GM19035 (cell line): Measurements from ENCODE around the gene DENND1A.

Experiments used
- ATAC-seq: cut with Tn5 transposase; IDR thresholded peaks from one replicate; pipeline ENCODE4 v1.9.1; 2021; ENCODE audit not compliant: unreplicated experiment

Gene DENND1A

GRCh38 chr9:123421186-123421585 is 508.7 kb downstream of the DENND1A start:
- ATAC-seq, result no peak

- ATAC-seq, result no peak
Observed at GRCh38 chr9:123420592-123421111, 509.3 kb downstream of the DENND1A start.

- ATAC-seq, result no peak
Observed at GRCh38 chr9:123419721-123420591, 510.0 kb downstream of the DENND1A start.

GRCh38 chr9:123419091-123419490 is 510.8 kb downstream of the DENND1A start:
- ATAC-seq, result no peak

GRCh38 chr9:123418506-123418905 is 511.4 kb downstream of the DENND1A start:
- ATAC-seq, result no peak

- no peak for ATAC-seq
Observed at GRCh38 chr9:123418052-123418430, 511.9 kb downstream of the DENND1A start.

- no peak for ATAC-seq
Observed at GRCh38 chr9:123417289-123418051, 512.5 kb downstream of the DENND1A start.

- ATAC-seq, result no peak
Observed at GRCh38 chr9:123416176-123416575, 513.8 kb downstream of the DENND1A start.

GRCh38 chr9:123414936-123415930 is 514.7 kb downstream of the DENND1A start:
- no peak for ATAC-seq

- ATAC-seq, result no peak
Observed at GRCh38 chr9:123414204-123414603, 515.7 kb downstream of the DENND1A start.

GRCh38 chr9:123412171-123412820 is 517.6 kb downstream of the DENND1A start:
- ATAC-seq, result no peak

- ATAC-seq, result no peak
Observed at GRCh38 chr9:123411636-123412035, 518.3 kb downstream of the DENND1A start.

GRCh38 chr9:123411191-123411590 is 518.7 kb downstream of the DENND1A start:
- ATAC-seq, result no peak

GRCh38 chr9:123410281-123410910 is 519.5 kb downstream of the DENND1A start:
- no peak for ATAC-seq

- ATAC-seq, result no peak
Observed at GRCh38 chr9:123408313-123409262, 521.3 kb downstream of the DENND1A start.

- no peak for ATAC-seq
Observed at GRCh38 chr9:123407217-123407851, 522.6 kb downstream of the DENND1A start.

- ATAC-seq, result no peak
Observed at GRCh38 chr9:123406691-123407216, 523.2 kb downstream of the DENND1A start.

- ATAC-seq, result no peak
Observed at GRCh38 chr9:123406016-123406415, 523.9 kb downstream of the DENND1A start.
